Pancreas (tissue), 10 donors: ENCODE measurements around the gene LRRC18. TPM values are rescaled to one million over a fixed set of nuclear protein-coding genes. Genes with fewer than 3 reads are reported as not detected.
A peak's percentile ranks its signal among the peaks of the same experiment; 100 is the strongest.

Source experiments
- ATAC-seq, 4 donors: fragments of 200-7000 bp; cut with Tn5 transposase; one replicate each; pipeline versions ENCODE4 v1.8.0 to v1.9.1; 2020; ENCODE audit warnings: mild to moderate bottlenecking in 4 of 4, moderate library complexity in 4 of 4
- DNase-seq, 6 donors: peaks; one replicate each; pipeline ENCODE4 v3.0.0-alpha.2; 2020
- FAIRE-seq: peaks from 2 replicates; lab custom pipeline; 2012; peaks lifted over from hg19 to GRCh38; lab: Jason Lieb, UNC
- H3K27ac ChIP-seq, 4 donors: fragments of 200-600 bp; sonication (generic); 1 replicate in 3 of 4; 2 replicates in 1 of 4; pipeline versions ENCODE4 v1.5.0 to v1.8.0; 2020
- H3K27me3 ChIP-seq, 4 donors: fragments of 200-600 bp; one replicate each; pipeline ENCODE4 v1.8.0; 2021
- H3K36me3 ChIP-seq, 3 donors: fragments of 200-600 bp; sonication (generic) in 1 of 3; one replicate each; pipeline versions ENCODE4 v1.5.0 to v1.8.0; 2020 to 2021
- H3K4me1 ChIP-seq, 3 donors: fragments of 200-600 bp; one replicate each; pipeline ENCODE4 v1.8.0; 2021
- H3K4me3 ChIP-seq, 4 donors: fragments of 200-600 bp; sonication (generic) in 2 of 4; one replicate each; pipeline versions ENCODE4 v1.5.0 to v1.8.0; 2020 to 2021
- H3K9me3 ChIP-seq, 4 donors: fragments of 200-600 bp; one replicate each; pipeline ENCODE4 v1.8.0; 2021
- WGBS, 2 donors: extraction: QIAGEN DNeasy Blood & Tissue Kit; methylation state at CpG; one replicate each; pipeline ENCODE4 v1.1.7; 2013; 5-methylcytosine and 5-hydroxymethylcytosine counted together
- intact Hi-C, 3 donors: fragments of 100-400 bp; cut with DNase I; formaldehyde crosslinking; loops; one replicate each; pipeline versions ENCODE4 v1.11.1 to v1.14.2; 2022
- polyA plus RNA-seq, 2 donors: library from polyadenylated mRNA; stranded (reverse); fragments of 200-250 nt; gene quantifications; one replicate each; pipeline ENCODE4 v1.2.3, GENCODE V29; 2013
- total RNA-seq, 6 donors: library from RNA; stranded (reverse); fragmentation: NEBNext Ultra II Directional in 4 of 6; extraction: Animal tissue kit (Norgen Biotek cat#: 25700) in 4 of 6; gene quantifications; one replicate each; pipeline versions ENCODE4 v1.2.1 to v1.2.4, GENCODE V29; 2021 to 2023
- TF ChIP-seq, protein P1 (sequence below), 4 donors: fragments of 200-600 bp; sonication (generic) in 3 of 4; IDR thresholded peaks; one replicate each; pipeline versions ENCODE4 v1.5.0 to v1.8.0; 2021; ENCODE audit warnings: antibody characterized with exemption in 4 of 4
- donor health status: healthy with polysubstance abuse.
- donor health status: DM: no; HTN: no; CAD: no; lungs with moderate emphysema.
- donor health status: DM: no; HTN: no; CAD: no.
- donor health status: control.
- donor health status: control.
- donor health status: Bipolar disorder and iron deficiency.
- donor health status: DM: yes; HTN: yes; CAD: no.
- donor health status: DM: no; HTN: no; CAD: no.
- donor health status: DM: no; HTN: no; CAD: no.
- donor health status: DM: yes; HTN: yes; CAD: no.

Gene LRRC18
- total and polyA plus RNA-seq, 8 donors: not detected

GRCh38 chr10:48938990-48939536, 577 bp downstream of the LRRC18 start:
- Histone ChIP-seq H3K9me3 (no peaks in the 10 kb centered on the region), H3K4me3 (no peak overlapping the region), H3K36me3 (no peaks in the 10 kb centered on the region), H3K27me3 (no peaks in the 10 kb centered on the region), H3K27ac (no peak overlapping the region), H3K4me1 (no peaks in the 10 kb centered on the region)
- intact Hi-C loops: no loop called here
- 63 to 65% methylated on average over 6 of the region's 6 CpGs for WGBS, 2 donors
- FAIRE-seq (no peak), ATAC-seq (no peak), DNase-seq (no peak)
- TF ChIP-seq, protein P1, sequence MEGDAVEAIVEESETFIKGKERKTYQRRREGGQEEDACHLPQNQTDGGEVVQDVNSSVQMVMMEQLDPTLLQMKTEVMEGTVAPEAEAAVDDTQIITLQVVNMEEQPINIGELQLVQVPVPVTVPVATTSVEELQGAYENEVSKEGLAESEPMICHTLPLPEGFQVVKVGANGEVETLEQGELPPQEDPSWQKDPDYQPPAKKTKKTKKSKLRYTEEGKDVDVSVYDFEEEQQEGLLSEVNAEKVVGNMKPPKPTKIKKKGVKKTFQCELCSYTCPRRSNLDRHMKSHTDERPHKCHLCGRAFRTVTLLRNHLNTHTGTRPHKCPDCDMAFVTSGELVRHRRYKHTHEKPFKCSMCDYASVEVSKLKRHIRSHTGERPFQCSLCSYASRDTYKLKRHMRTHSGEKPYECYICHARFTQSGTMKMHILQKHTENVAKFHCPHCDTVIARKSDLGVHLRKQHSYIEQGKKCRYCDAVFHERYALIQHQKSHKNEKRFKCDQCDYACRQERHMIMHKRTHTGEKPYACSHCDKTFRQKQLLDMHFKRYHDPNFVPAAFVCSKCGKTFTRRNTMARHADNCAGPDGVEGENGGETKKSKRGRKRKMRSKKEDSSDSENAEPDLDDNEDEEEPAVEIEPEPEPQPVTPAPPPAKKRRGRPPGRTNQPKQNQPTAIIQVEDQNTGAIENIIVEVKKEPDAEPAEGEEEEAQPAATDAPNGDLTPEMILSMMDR (IDR thresholded peaks at IDR 0.05): no peak

GRCh38 chr10:48938281-48938680, 1.4 kb downstream of the LRRC18 start:
- FAIRE-seq (no peak), DNase-seq (no peak), ATAC-seq (no peak)
- H3K4me1 ChIP-seq: no peaks in the 10 kb centered on the region
- WGBS, 2 donors: 79 to 96% methylated on average over 2 of the region's 2 CpGs
- H3K36me3 ChIP-seq: no peaks in the 10 kb centered on the region
- H3K27me3 ChIP-seq: no peaks in the 10 kb centered on the region
- TF ChIP-seq, protein P1 (IDR thresholded peaks at IDR 0.05): no peak
- H3K9me3 ChIP-seq: no peaks in the 10 kb centered on the region
- intact Hi-C loops: no loop called here
- no peak overlapping the region for H3K4me3 ChIP-seq
- no peak overlapping the region for H3K27ac ChIP-seq

- TF ChIP-seq, protein P1 (IDR thresholded peaks at IDR 0.05): no peak
- no peaks in the 10 kb centered on the region for H3K36me3 ChIP-seq
- no peaks in the 10 kb centered on the region for H3K4me1 ChIP-seq
- no peak for FAIRE-seq
- H3K4me3 ChIP-seq: no peak overlapping the region
- DNase-seq: no peak
- no peaks in the 10 kb centered on the region for H3K27me3 ChIP-seq
- intact Hi-C loops: no loop called here
- ATAC-seq: no peak
- H3K27ac ChIP-seq: no peak overlapping the region
- WGBS, 2 donors: 86 to 88% methylated on average over 3 of the region's 3 CpGs
- no peaks in the 10 kb centered on the region for H3K9me3 ChIP-seq
Measured at GRCh38 chr10:48937796-48938195, 1.8 kb downstream of the LRRC18 start.

GRCh38 chr10:48935577-48935976, 4.1 kb downstream of the LRRC18 start:
- ATAC-seq (no peak), FAIRE-seq (peak; percentile 9), DNase-seq (no peak)
- Histone ChIP-seq H3K27ac (no peak overlapping the region), H3K4me1 (no peaks in the 10 kb centered on the region), H3K9me3 (no peaks in the 10 kb centered on the region), H3K27me3 (no peaks in the 10 kb centered on the region), H3K36me3 (no peaks in the 10 kb centered on the region), H3K4me3 (no peak overlapping the region)
- TF ChIP-seq, protein P1 (IDR thresholded peaks at IDR 0.05): no peak
- intact Hi-C loops: no loop called here

DNA sequence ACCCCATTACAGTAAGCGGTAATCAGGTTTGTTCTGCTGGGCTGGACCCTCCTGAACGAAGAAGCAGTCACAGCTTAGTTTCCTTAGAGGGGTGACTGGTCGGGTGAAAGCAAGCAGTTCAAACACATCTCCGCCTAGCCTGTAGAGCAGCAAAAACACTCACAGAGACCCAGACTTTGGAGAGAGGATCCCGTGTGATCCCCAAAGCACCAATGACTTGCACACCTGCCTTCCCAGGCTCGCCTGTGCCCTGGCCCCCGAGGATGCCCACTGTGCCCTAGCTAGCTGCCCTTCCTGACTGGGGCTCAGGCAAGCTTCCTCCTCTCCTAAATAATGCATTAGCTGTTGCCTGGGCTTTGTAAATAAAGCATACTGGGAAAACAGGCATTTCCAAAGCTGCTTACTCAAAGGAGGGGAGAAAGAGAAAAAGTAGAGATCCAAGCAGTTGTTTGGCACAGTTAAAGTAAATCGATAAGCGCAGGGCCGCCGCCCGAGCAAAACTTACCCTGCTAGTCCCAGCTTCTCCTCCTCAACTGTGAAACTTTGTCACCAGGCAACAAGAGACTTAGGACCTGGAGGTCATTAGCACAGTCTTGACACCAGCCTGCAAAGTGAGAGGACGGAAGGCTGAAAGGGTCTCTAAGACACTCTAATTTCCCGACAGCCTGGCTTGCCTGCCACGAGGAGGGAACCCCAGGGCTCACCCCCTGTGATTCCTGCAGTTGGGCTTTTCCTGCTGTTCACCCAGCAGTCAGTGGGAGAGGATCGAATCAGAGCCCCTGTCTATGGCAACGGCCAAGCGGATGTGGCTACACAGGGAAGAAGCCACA, 4.8 kb downstream of the LRRC18 start:
- Histone ChIP-seq H3K4me1 (no peaks in the 10 kb centered on the region), H3K27ac (no peak overlapping the region), H3K36me3 (no peaks in the 10 kb centered on the region), H3K4me3 (no peak overlapping the region), H3K27me3 (no peaks in the 10 kb centered on the region), H3K9me3 (no peaks in the 10 kb centered on the region)
- intact Hi-C loops: no loop called here
- TF ChIP-seq, protein P1 (IDR thresholded peaks at IDR 0.05): no peak
- peak in 1 of 4 donors; percentile 29 for ATAC-seq
- 31 to 32% methylated on average over 18 of the region's 18 CpGs for WGBS, 2 donors
- no peak for FAIRE-seq
- DNase-seq: no peak
